OCI-LY7 (cell line): Measurements from ENCODE around the gene MAP2K2.

Experiments
- EZH2phosphoT487 ChIP-seq: fragments of 200-600 bp; sonication (generic); IDR thresholded peaks from 2 replicates; pipeline ENCODE4 v1.6.1; 2018; ENCODE audit warnings: low read depth, borderline replicate concordance, mild to moderate bottlenecking, mixed run types, antibody characterized with exemption, low read length, moderate library complexity, mixed read lengths
- TF ChIP-seq, protein P1 (sequence below): fragments of 200-600 bp; sonication (generic); conservative IDR thresholded peaks from 2 replicates; pipeline ENCODE4 v1.5.1; 2014; ENCODE audit warnings: mild to moderate bottlenecking, antibody characterized with exemption, low read length, moderate library complexity, mixed read lengths

DNA sequence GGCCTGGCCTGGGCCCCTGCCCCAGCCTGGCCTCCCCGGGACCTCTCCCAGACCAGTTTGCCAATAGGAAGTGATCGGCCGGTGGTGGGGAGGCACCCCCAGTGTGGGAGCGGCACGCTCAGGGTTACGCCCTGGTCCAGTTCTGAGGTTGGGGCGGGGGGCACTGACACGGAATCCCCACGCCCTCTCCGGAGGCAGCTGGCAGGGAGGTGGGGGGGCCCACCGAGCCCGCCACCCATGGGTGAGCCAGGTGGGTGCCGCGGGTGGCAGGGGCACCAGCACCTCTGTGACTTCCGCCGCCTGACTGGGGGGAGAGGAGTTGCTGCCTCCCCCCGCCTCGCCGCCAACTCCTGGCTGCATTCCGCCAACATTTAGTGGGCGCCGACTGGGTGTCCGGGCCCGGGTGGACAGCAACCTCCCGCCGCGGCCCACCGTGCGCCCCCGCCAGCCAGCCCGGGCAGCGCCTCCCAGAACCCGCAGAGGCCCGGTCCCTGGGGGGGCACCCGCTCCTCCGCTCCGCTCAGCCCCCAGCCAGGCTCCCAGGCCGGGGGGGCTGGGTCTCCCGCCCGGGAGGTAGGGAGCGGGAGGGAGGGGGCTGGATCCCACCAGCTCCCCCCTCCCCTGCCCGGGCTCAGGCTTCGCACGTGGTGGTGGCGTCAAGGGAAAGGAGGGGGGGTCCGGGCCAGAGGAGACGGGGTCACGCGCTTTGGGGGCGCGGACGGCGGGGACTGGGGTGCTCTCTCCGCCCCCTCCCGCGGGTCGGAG, 59.2 kb downstream of the MAP2K2 start:
- TF ChIP-seq, protein P1, sequence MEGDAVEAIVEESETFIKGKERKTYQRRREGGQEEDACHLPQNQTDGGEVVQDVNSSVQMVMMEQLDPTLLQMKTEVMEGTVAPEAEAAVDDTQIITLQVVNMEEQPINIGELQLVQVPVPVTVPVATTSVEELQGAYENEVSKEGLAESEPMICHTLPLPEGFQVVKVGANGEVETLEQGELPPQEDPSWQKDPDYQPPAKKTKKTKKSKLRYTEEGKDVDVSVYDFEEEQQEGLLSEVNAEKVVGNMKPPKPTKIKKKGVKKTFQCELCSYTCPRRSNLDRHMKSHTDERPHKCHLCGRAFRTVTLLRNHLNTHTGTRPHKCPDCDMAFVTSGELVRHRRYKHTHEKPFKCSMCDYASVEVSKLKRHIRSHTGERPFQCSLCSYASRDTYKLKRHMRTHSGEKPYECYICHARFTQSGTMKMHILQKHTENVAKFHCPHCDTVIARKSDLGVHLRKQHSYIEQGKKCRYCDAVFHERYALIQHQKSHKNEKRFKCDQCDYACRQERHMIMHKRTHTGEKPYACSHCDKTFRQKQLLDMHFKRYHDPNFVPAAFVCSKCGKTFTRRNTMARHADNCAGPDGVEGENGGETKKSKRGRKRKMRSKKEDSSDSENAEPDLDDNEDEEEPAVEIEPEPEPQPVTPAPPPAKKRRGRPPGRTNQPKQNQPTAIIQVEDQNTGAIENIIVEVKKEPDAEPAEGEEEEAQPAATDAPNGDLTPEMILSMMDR = no peak
- no peak for TF ChIP-seq EZH2phosphoT487
